AG09319 (cell line): ENCODE data around the gene CACNB2.

Experiments
- DNase-seq: peaks from one replicate; pipeline ENCODE4 v3.0.0-alpha.2; 2010; ENCODE audit warnings: low read depth; ENCODE audit errors: extremely low read depth
- CTCF ChIP-seq: IDR thresholded peaks from 2 replicates; pipeline ENCODE4 v1.5.1; 2011; ENCODE audit warnings: low read depth, mild to moderate bottlenecking, inconsistent platforms, low read length, moderate library complexity

CACNB2 gene

GRCh38 chr10:18102404-18102803, 37.8 kb upstream of the CACNB2 start:
- no peak for DNase-seq
- TF ChIP-seq CTCF: no peak

GRCh38 chr10:18104223-18104872, 35.9 kb upstream of the CACNB2 start:
- DNase-seq: no peak
- TF ChIP-seq CTCF: peak; percentile 69

GRCh38 chr10:18109341-18109870, 30.8 kb upstream of the CACNB2 start:
- TF ChIP-seq CTCF: no peak
- no peak for DNase-seq

- no peak for DNase-seq
- TF ChIP-seq CTCF: no peak
Measured at GRCh38 chr10:18113881-18114280, 26.3 kb upstream of the CACNB2 start.

- no peak for TF ChIP-seq CTCF
- DNase-seq: no peak
Measured at GRCh38 chr10:18117276-18117675, 22.9 kb upstream of the CACNB2 start.

GRCh38 chr10:18122753-18123152, 17.5 kb upstream of the CACNB2 start:
- no peak for DNase-seq
- no peak for TF ChIP-seq CTCF

GRCh38 chr10:18133046-18133445, 7.2 kb upstream of the CACNB2 start:
- no peak for DNase-seq

More at GRCh38 chr10:18133046-18133445, 7.2 kb upstream of the CACNB2 start:
- no peak for TF ChIP-seq CTCF
